HTR-8/SVneo (cell line): ENCODE measurements around the gene ZBTB43.
A peak's percentile ranks its signal among the peaks of the same experiment; 100 is the strongest.
"Not testable (repeated sequence)": the region's sequence is repeated elsewhere in the genome, so short reads cannot be mapped to it uniquely, and the experiment has no call there.

Experiments
- DNase-seq: peaks from one replicate; pipeline ENCODE4 v3.0.0; 2011; ENCODE audit warnings: low spot score, mixed read lengths; ENCODE audit not compliant: insufficient read length
- FAIRE-seq: peaks from 2 replicates; lab custom pipeline; 2011; peaks lifted over from hg19 to GRCh38; lab: Jason Lieb, UNC

The ZBTB43 gene

DNA sequence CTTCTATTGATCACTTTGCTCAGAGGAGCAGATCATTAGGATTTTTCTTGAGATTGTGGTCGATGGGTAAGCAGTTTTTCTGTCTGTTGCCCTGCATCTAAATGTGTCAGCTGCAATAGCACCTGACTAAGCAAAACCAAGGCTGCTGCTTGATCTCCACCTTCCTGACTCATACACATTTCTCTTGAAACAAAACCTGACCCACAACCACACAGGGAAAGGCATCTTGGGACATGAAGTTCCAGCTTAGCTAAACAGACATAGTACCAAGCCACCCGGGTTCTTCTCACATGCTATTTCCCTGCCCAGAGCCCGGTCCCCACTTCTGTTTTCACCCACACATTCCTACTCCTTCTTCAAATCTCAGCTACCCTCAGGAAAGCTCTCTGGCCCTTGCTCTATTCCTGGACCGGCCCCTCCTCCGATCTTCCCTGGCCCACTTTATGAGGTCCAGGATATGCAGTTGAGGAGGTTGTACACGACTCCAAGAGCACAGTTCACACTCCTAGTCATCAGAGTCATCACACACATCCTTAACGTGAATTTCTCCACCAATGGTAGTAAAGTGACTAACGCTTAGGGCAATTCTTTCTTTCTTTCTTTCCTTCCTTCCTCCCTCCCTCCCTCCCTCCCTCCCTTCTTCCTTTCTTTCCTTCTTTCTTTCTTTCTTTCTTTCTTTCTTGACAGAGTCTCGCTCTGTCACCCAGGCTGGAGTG lies 16.0 kb upstream of the ZBTB43 start:
- DNase-seq (no peak), FAIRE-seq (no peak)

DNA sequence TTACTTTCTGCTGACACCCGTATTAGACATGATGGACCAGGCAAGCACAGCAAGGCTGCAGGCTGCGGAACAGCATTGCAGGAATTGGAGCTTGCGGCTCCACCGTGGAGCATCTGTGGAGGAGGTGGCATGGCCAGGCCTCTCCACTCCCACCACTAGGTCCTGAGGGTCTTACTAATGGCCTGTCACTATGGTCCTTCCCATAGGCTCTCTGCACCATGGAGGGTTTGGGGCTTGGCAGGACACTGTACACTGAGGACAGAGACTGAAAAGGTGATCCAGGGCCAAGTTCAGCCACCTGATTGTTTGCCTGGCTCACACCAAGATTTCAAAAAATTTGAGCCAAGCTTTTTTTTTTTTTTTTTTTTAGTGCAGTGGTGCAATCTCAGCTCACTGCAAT lies 14.3 kb upstream of the ZBTB43 start:
- FAIRE-seq, result no peak
- no peak for DNase-seq

DNA sequence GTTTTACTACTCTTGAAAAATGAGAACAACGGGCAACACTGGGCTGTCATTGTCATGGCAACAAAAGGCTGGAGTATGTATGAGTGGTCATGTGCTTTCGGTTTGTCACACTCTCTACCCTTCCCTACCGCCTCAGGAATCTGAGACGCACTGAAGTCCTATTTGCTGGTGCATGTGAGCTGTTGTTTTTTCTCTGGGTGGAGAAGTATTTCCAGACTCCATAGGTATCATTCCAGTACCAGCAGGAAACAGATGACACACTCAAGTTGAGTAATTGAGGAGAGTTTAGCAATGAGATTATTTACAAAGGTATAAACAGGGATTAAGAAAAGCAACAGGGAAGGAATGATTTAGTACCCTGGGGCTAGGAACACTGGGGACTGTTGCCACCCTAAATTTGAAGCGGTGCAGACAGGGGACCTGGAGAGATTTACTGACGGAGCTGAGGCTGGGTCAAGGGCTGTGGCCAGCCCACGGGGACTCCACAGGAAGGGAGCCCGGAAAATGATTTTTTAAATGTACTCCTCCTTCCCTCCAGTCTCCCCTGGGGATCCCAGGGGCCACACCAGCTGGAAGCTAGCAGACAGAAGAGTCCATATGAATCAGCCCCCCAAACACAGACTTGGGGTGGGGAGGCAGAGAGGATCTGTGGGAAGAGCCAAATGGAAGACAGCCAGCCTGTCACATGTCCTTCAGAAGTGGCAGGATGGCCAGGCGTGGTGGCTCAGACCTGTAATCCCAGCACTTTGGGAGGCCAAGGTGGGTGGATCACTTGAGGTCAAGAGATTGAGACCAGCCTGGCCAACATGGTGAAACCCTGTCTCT lies 13.2 kb upstream of the ZBTB43 start:
- DNase-seq, result peak; percentile 46

DNA sequence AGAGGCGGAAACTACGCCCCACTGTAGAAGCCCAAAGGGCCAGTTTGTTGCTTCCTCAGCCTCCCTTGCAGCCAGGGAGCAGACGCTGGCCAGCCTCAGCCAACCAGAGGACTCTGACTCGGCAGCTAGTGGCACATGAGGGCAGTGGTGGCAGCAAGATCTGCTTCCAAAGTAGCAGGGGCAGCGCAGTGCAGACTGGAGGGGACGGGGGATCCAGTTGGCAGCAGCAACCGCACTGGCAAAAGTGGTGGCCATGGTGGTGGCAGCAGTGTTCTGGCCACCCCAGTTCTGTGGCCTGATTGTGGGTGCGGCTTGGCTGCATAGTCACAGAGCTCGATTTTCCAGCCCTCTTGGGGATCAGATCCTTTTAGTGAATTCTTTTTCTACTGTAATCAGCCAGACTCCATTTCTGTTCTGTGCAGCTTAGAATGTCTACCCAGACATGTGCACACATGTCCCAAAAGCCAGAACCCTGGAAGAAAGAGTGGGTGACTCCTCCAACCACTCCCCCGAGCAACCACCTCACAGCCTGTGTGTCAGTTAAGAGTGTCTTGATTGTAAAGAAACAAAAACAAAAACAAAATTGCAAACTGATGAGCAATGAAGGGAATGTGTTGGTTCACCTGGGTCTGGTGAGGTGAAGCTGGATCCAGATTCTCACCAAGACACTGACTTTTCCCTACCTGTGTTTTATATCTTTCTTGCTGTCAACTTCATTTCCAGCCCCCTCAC lies 11.0 kb upstream of the ZBTB43 start:
- FAIRE-seq (no peak), DNase-seq (no peak)

More for the DNA sequence above, 13.2 kb upstream of the ZBTB43 start:
- FAIRE-seq, result no peak

DNA sequence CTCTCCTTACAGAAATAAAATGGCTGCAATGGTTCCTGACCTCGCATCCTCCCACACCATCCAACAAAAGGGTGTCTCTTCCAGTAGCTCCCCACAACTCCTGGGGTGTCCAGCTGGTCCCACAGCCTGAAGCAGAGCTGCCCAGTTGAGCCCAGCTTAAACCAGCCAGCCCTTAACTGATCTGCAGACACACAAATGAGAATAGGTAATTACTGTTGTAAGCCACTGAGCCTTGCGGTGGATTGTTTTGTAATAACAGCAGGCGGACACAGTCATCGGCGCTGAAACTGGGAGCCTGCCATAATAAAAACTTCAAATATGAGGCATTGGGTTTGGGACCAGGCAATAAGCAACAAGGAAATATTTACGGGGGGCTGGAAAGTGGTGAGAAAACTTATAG lies 10.4 kb upstream of the ZBTB43 start:
- no peak for DNase-seq
- no peak for FAIRE-seq

DNA sequence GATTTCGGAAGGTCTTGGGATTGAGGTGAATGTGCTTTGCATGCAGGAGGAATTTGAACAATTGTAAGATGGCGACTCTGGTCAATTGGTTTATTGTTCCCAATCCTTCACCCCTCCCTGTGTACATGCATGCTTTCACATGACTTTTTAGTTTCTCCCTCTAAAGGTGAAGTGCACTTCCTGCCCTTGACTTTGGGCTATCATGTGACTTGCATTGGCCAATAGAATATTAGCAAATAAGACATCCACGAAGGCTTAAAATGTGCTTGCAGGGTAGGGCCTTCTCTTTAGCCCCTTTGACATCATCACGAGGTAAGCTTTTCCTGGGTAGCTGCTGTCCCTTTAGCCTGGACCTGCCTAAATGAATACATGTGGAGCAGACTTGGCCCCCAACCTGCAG lies 8.1 kb upstream of the ZBTB43 start:
- DNase-seq, result no peak
- FAIRE-seq, result no peak

DNA sequence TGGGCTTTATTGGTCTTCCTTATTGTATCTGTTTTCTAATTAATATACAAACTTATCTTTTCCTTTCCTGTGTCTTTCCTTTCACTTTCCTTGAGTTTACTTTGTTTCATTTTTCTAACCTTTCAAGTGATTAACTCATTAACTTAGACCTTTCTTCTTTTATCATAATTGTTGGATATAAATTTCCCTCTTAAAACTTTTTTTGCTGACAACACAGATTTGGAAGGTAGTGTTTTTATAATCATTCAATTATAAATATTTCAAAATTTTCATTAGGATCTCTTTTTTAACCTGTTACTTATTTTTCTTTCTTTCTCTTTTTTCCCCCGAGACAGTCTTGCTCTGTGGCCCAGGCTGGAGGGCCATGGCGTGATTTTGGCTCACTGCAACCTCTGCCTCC lies 6.9 kb upstream of the ZBTB43 start:
- DNase-seq (no peak), FAIRE-seq (no peak)

DNA sequence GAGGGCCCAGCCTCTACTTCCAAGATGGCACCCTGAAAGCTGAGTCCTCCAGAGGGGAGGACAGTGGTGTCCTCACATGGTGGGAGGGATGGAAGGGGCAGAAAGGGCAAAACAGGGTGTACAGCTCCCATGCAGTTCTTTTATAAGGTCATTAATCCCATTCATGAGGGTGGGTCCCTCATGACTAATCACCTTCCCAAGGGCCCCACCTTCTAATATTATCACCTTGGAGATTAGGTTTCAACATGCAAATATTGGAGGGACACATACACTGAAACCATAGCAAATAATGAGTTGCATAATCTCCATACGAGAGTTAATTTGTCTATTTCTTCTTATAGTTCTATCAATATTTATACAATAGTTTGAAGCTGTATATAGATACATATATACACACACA lies 5.8 kb upstream of the ZBTB43 start:
- FAIRE-seq, result no peak
- DNase-seq, result no peak

DNA sequence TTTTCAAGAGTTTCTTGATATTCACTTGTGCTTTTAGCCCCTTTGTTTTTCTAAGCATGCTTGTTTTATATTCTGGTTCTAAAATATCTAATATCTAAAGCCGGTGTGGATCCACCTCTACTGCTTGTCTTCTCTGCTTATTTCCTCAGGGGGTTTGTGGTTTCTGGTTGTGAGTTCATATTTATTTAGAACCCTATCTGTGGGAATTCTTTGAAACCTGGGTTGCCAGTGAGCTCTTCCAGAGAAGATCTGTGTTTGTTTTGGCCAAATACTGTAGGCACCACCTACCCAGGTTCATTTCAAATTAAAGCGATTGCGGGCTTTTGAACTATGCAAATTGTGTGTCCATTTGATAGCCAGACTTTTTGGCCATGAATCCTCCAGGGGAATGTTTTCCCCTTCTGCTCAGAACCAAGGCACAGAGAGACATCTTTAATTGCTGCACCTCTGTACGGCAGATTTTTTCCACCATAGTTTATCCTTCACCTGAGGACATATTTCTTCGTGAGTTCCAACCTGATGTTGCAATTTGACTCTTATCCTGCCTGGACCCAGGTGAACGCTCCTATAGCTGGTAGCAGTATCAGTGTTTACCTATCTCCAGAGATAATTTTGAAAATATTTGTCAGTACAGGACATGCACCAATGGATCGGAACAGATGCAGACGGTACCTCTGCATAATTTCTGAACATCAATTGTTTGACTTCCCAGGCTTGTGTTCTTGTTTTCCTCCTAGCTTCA lies 2.4 kb upstream of the ZBTB43 start:
- no peak for DNase-seq
- no peak for FAIRE-seq

DNA sequence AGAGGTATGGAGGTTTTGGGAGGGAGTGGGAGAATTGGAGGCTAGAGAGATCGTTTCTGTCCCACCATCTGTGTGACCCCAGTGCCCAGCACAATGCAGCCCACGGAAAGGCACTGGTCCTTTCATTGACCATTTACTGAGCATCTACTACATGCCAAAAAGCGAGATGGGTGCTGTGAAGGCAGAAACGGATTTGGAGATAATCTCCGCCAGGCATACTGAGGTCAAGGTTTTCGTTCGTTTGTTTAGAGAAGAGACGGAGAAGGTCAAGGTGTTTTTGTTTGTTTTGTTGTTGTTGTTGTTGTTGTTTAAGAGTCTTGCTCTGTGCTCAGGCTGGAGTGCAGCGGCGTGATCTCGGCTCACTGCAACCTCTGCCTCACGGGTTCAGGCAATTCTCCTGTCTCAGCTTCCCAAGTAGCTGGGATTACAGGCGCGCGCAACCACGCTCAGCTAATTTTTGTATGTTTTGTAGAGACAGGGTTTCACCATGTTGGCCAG lies 593 bp upstream of the ZBTB43 start:
- no peak for FAIRE-seq
- no peak for DNase-seq

DNA sequence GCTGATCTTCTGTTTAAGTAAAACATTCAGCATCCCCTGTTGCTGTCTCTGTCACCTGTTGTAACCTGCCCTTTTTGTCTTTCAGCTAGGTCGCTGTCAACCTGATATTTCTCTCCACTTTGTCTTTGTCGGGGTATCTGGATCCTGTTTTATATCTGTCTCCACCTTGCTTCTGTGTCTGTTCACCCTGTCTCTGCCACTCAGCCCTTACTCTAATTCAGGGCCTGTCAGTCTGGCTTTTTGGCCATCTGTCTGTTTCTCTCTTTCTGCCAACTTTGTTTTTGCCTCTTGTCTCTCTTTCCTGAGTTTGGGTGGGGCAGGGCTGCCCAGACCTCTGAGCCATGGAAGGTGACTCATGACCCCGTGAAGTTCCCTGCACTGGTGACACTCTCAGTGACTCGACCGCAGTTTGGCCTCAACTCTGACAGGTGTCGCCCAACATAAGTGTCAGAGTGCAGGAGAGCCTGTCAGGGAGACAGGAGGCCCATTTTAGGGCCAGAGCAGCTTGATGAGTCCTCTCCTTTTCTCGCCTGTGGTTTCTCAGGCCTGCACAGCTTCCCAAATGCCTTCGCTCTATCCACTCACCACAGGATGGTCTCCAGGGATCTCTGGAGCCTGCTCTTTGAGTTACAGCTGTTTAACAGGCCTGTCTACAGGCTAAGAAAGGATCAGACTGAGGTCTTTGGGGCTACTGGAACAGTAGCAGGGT lies 868 bp downstream of the ZBTB43 start:
- no peak for DNase-seq
- FAIRE-seq, result no peak

DNA sequence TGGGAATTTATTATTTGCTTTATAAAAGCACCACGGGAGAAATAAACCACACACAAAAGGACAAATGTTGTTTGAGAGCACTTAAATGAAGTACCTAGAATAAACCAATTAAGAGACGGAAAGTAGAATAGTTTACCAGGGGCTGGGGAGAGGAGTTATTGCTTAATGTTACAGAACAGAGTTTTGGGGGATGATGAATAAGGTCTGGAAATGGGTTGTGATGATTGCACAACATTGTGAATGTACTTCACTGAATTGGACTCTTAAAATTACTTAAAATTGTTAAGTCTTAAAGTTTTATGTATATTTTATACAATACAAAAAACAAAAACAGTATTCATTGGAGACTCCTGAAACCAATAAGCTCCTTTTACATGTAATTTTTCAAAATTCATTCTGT lies 1.5 kb downstream of the ZBTB43 start:
- FAIRE-seq (no peak), DNase-seq (no peak)

DNA sequence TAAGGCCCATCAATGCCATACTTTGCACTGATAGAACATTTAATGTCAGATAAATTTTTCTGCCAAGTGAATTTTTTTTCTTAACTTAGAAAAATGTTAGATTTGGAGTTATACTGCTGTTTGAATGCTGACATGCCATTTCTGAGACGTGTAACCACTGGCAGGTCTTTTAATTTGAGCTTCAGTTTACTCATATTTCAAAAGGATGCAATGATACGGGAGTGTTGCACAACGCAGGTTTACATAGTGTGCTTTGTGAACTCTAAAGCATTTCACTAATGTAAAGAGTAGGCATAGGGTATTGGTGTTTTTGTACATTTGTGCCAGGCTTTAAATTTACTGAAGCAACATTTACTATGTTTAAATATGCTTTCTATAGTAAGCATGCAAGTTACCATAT lies 4.2 kb downstream of the ZBTB43 start:
- no peak for FAIRE-seq
- DNase-seq, result no peak

DNA sequence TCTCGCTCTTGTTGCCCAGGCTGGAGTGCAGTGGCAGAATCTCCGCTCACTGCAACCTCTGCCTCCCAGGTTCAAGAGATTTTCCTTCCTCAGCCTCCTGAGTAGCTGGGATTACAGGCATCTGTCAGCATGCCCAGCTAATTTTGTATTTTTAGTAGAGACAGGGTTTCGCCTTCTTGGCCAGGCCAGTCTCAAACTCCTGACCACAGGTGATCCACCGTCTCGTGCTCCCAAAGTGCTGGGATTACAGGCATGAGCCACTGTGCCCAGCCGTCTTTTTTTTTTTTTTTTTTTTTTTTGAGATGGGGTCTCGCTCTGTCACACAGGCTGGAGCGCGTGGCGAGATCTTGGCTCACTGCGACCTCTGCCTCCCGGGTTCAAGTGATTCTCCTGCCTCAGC lies 5.4 kb downstream of the ZBTB43 start:
- FAIRE-seq, DNase-seq: not testable (repeated sequence)

DNA sequence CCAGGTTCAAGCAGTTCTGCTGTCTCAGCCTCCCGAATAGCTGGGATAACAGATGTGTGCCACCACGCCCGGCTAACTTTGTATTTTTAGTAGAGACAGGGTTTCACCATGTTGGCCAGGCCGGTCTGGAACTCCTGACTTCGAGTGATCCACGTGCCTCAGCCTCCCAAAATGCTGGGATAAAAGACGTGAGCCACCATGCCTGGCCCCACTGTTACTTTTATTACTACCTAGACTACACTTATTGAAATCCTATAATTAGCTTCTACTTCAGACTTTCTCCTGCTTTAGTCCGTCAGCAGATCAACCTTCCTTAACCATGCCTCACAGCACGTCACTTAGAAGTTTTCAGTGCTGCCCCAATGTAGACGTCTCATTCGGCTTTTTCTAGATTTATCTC lies 8.2 kb downstream of the ZBTB43 start:
- DNase-seq, result no peak
- no peak for FAIRE-seq

DNA sequence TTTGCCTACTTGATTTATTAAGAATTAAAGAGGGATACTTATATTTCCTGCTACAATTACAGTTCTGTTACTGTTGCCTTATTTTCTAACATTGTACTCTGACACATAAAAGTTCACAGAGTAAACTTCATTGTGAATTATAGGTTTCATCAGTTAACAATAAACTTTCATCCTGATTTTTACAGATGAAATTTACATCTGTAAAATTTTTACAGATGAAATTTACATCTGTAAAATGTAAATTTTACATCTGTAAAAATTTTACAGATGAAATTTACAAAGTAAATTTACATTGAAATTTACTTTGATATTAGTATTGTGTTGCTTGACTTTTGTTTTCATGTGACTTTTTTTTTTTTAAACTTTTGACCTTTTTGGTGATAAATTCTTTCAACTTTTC lies 9.3 kb downstream of the ZBTB43 start:
- FAIRE-seq (no peak), DNase-seq (no peak)

DNA sequence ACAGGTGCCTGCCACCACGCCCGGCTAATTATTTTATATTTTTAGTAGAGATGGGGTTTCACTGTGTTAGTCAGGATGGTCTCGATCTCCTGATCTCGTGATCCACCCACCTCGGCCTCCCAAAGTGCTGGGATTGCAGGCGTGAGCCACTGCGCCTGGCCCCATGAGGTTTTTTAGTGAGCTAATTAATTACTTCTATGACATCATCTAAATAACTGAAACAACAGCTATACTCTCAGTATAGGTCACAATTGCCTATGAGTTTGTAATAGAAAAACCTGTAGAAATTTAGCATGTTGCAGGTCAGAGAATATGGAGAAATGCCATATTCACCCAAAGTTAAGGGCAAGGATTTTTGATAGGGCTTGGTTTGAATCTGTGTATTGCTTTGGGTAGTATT lies 12.8 kb downstream of the ZBTB43 start:
- FAIRE-seq, DNase-seq: not testable (repeated sequence)

DNA sequence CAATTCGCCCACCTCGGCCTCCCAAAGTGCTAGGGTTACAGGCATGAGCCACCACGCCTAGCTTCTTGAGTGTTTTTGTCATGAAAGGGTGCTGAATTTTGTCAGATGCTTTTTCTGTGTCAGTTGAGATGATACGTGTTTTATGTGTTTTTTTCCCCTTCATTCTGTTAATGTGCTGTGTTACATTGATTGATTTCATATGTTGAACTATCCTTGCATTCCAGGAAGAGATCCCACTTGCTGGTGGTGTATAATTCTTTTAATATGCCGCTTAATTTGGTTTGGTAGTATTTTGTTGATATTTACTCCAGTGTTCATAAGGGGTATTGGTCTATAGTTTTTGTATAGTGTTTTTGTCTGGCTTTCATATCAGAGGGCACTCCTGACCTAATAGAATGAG lies 13.6 kb downstream of the ZBTB43 start:
- FAIRE-seq (no peak), DNase-seq (no peak)

DNA sequence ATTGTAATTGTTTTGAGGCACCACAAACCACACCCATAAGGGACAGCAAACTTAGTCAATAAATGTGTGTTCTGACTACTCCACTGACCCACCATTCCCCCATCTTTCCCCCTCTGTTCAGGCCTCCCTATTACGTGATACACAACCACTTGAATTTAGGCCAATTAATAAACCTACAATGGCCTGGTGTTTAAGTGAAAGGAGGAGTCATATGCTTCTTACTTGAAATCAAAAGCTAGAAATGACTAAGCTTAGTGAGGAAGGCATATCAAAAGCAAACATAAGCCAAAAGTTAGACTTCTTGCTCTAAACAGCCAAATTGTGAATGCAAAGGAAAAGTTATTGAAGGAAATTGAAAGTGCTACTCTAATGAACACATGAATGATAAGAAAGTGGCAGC lies 14.6 kb downstream of the ZBTB43 start:
- DNase-seq (no peak), FAIRE-seq (no peak)

DNA sequence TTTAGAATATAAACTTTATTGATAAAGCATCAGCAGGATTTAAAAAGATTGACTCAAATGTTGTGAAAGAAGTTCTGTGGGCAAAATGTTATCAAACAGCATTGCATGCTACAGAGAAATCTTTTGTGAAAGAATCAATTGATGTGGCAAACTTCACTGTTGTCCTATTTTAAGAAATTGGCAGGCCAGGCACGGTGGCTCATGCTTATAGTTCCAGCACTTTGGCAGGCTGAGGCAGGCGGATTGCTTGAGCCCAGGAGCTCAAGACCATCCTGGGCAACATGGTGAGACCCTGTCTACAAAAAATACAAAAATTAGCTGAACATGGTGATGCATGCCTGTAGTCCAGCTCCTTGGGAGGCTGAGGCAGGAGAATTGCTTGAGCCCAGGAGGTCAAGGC lies 17.4 kb downstream of the ZBTB43 start:
- FAIRE-seq (no peak), DNase-seq (no peak)
